ENCODE data around the gene MAGI1.
"Not testable (repeated sequence)": the region's sequence is repeated elsewhere in the genome, so short reads cannot be mapped to it uniquely, and the experiment has no call there.

Gene MAGI1

GRCh38 chr3:65588884-65589283 lies 449.8 kb downstream of the MAGI1 start:
- no peak for DNase-seq (ENCODE audit: low spot score)

GRCh38 chr3:65587650-65588439 lies 450.9 kb downstream of the MAGI1 start:
- no peak for DNase-seq (ENCODE audit: low spot score)

- no peak for DNase-seq (ENCODE audit: low spot score)
Observed at GRCh38 chr3:65584913-65585312, 453.8 kb downstream of the MAGI1 start.

GRCh38 chr3:65584002-65584401 lies 454.7 kb downstream of the MAGI1 start:
- DNase-seq (ENCODE audit: low spot score), result no peak

GRCh38 chr3:65583188-65583587 lies 455.5 kb downstream of the MAGI1 start:
- no peak for DNase-seq (ENCODE audit: low spot score)

- DNase-seq (ENCODE audit: low spot score), result no peak
Observed at GRCh38 chr3:65582012-65582717, 456.6 kb downstream of the MAGI1 start.

GRCh38 chr3:65581313-65581712 lies 457.4 kb downstream of the MAGI1 start:
- DNase-seq (ENCODE audit: low spot score), result no peak

GRCh38 chr3:65578861-65579260 lies 459.9 kb downstream of the MAGI1 start:
- DNase-seq (ENCODE audit: low spot score), result no peak

- no peak for DNase-seq (ENCODE audit: low spot score)
Observed at GRCh38 chr3:65577843-65578430, 460.8 kb downstream of the MAGI1 start.

- no peak for DNase-seq (ENCODE audit: low spot score)
Observed at GRCh38 chr3:65576966-65577365, 461.8 kb downstream of the MAGI1 start.

GRCh38 chr3:65576228-65576627 lies 462.5 kb downstream of the MAGI1 start:
- DNase-seq (ENCODE audit: low spot score), result no peak

GRCh38 chr3:65575376-65575840 lies 463.3 kb downstream of the MAGI1 start:
- DNase-seq (ENCODE audit: low spot score), result peak; percentile 23

GRCh38 chr3:65573548-65574116 lies 465.1 kb downstream of the MAGI1 start:
- DNase-seq (ENCODE audit: low spot score), result no peak

GRCh38 chr3:65572175-65572777 lies 466.4 kb downstream of the MAGI1 start:
- DNase-seq (ENCODE audit: low spot score), result no peak

- no peak for DNase-seq (ENCODE audit: low spot score)
Observed at GRCh38 chr3:65569845-65570405, 468.8 kb downstream of the MAGI1 start.

GRCh38 chr3:65569129-65569528 lies 469.6 kb downstream of the MAGI1 start:
- DNase-seq (ENCODE audit: low spot score), result no peak

GRCh38 chr3:65568497-65568896 lies 470.2 kb downstream of the MAGI1 start:
- DNase-seq (ENCODE audit: low spot score), result no peak

- not testable (repeated sequence) for DNase-seq (ENCODE audit: low spot score)
Observed at GRCh38 chr3:65565744-65566143, 473.0 kb downstream of the MAGI1 start.

GRCh38 chr3:65564483-65564882 lies 474.2 kb downstream of the MAGI1 start:
- no peak for DNase-seq (ENCODE audit: low spot score)

- no peak for DNase-seq (ENCODE audit: low spot score)
Observed at GRCh38 chr3:65563861-65564260, 474.9 kb downstream of the MAGI1 start.

- DNase-seq (ENCODE audit: low spot score), result no peak
Observed at GRCh38 chr3:65562447-65562846, 476.3 kb downstream of the MAGI1 start.

- DNase-seq (ENCODE audit: low spot score), result no peak
Observed at GRCh38 chr3:65561617-65562016, 477.1 kb downstream of the MAGI1 start.
